Ishikawa (cell line): ENCODE results near the gene PGLYRP2.

Experiments used
- CEBPB ChIP-seq: IDR thresholded peaks from 2 replicates; pipeline ENCODE4 v1.6.1; 2012
- CREB1 ChIP-seq: IDR thresholded peaks from 2 replicates; pipeline ENCODE4 v1.6.1; 2012; ENCODE audit warnings: low read depth
- EGR1 ChIP-seq: IDR thresholded peaks from 2 replicates; pipeline ENCODE4 v1.6.1; 2012
- EP300 ChIP-seq: IDR thresholded peaks from 2 replicates; pipeline ENCODE4 v1.6.1; 2012; ENCODE audit warnings: borderline replicate concordance
- FOXM1 ChIP-seq: IDR thresholded peaks from 2 replicates; pipeline ENCODE4 v1.6.1; 2012; ENCODE audit warnings: low read depth, borderline replicate concordance
- MAX ChIP-seq: IDR thresholded peaks from 2 replicates; pipeline ENCODE4 v1.6.1; 2012
- NFIC ChIP-seq: IDR thresholded peaks from 2 replicates; pipeline ENCODE4 v1.6.1; 2012
- RAD21 ChIP-seq: IDR thresholded peaks from 2 replicates; pipeline ENCODE4 v1.6.1; 2012; ENCODE audit warnings: low read depth
- REST ChIP-seq: IDR thresholded peaks from 2 replicates; pipeline ENCODE4 v1.6.1; 2012; ENCODE audit warnings: low read depth, mild to moderate bottlenecking
- TAF1 ChIP-seq: IDR thresholded peaks from 2 replicates; pipeline ENCODE4 v1.6.1; 2012; ENCODE audit warnings: low read depth, mild to moderate bottlenecking
- TCF12 ChIP-seq: IDR thresholded peaks from 2 replicates; pipeline ENCODE4 v1.6.1; 2012; ENCODE audit warnings: low read depth
- TEAD4 ChIP-seq: IDR thresholded peaks from 2 replicates; pipeline ENCODE4 v1.6.1; 2012
- YY1 ChIP-seq: IDR thresholded peaks from 2 replicates; pipeline ENCODE4 v1.6.1; 2012; ENCODE audit warnings: low read depth
- ZBTB7A ChIP-seq: IDR thresholded peaks from 2 replicates; pipeline ENCODE4 v1.6.1; 2012; ENCODE audit warnings: low read depth

- TF ChIP-seq TEAD4 (no peak), EP300 (no peak), NFIC (no peak), ZBTB7A (no peak), RAD21 (no peak), CREB1 (no peak), CEBPB (no peak), REST (no peak), MAX (no peak), TAF1 (no peak), EGR1 (no peak), FOXM1 (no peak), YY1 (no peak), TCF12 (no peak)
Measured at GRCh38 chr19:15519433-15519976, 40.2 kb upstream of the PGLYRP2 start.
